ENCODE data around the gene RHOT1. TPM values are rescaled to one million over a fixed set of nuclear protein-coding genes. Genes with fewer than 3 reads are reported as not detected.

Gene RHOT1
- total RNA-seq, 1 experiment from 2014 or later: 24.4 TPM

DNA sequence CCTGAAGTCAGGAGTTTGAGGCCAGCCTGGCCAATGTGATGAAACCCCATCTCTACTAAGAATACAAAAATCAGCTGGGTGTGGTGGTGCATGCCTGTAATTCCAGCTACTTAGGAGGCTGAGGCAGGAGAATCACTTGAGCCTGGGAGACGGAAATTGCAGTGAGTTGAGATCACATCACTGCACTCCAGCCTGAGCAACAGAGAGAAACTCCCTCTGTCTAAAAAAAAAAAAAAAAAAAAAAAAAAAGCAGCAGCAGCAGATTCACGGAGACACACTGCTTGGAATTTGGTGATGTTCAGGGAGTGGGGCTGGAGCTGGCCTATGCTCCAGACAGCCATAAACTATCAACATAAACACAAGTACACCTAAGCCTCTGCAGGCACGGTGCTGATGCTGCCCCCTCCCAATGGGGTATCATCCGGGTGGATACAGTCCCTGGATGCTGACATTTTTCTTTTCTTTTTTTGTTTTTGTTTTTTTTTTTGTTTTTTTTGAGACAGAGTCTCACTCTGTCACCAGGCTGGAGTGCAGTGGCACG is 39.6 kb upstream of the RHOT1 start:
- H3K9ac ChIP-seq (ENCODE audit: extremely low read depth, insufficient read length, low read length): no peak overlapping the region
- Mint-ChIP-seq H3K36me3 (ENCODE audit: insufficient read depth in 1 of 3, low read depth in 3 of 3) (no peaks in the 10 kb centered on the region; a peak in 1 of 7 replicates), H3K4me1 (peaks cover 31 to 37% of the 10 kb centered on the region in 2 experiments), H3K27me3 (ENCODE audit: low read depth) (no peaks in the 10 kb centered on the region; the same call in 1 of the 2 replicates), H3K9me3 (no peaks in the 10 kb centered on the region), H3K4me3 (no peak overlapping the region), H3K27ac (no peak overlapping the region)
- H3K9me3 ChIP-seq (ENCODE audit: control insufficient read depth, low read depth, low read length): no peaks in the 10 kb centered on the region
- H4K8ac ChIP-seq (replicated peaks; ENCODE audit: insufficient read length, low read depth, low read length): no peak overlapping the region
- H3K79me2 ChIP-seq (ENCODE audit: insufficient read depth, low read length): no peaks in the 10 kb centered on the region
- H2AFZ ChIP-seq (ENCODE audit: low read length): no peak overlapping the region
- no peak overlapping the region for H2BK5ac ChIP-seq (ENCODE audit: insufficient read length, low read length)
- no peak overlapping the region for H4K5ac ChIP-seq (ENCODE audit: insufficient read length, low read depth, low read length)
- WGBS (ENCODE audit: extremely low coverage, insufficient read length, low lambda C conversion rate): no CpG with 5 or more reads among the region's 5 CpGs
- H2BK20ac ChIP-seq (ENCODE audit: low read depth, low read length, poor library complexity, severe bottlenecking): no peak overlapping the region
- no peaks in the 10 kb centered on the region for H4K20me1 ChIP-seq (ENCODE audit: control insufficient read depth, insufficient read depth, insufficient read length)
- TF ChIP-seq, protein P1, sequence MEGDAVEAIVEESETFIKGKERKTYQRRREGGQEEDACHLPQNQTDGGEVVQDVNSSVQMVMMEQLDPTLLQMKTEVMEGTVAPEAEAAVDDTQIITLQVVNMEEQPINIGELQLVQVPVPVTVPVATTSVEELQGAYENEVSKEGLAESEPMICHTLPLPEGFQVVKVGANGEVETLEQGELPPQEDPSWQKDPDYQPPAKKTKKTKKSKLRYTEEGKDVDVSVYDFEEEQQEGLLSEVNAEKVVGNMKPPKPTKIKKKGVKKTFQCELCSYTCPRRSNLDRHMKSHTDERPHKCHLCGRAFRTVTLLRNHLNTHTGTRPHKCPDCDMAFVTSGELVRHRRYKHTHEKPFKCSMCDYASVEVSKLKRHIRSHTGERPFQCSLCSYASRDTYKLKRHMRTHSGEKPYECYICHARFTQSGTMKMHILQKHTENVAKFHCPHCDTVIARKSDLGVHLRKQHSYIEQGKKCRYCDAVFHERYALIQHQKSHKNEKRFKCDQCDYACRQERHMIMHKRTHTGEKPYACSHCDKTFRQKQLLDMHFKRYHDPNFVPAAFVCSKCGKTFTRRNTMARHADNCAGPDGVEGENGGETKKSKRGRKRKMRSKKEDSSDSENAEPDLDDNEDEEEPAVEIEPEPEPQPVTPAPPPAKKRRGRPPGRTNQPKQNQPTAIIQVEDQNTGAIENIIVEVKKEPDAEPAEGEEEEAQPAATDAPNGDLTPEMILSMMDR (conservative IDR thresholded peaks at IDR 0.05): no peak
- H3K23me2 ChIP-seq (ENCODE audit: insufficient read length, low read depth, low read length, poor library complexity, severe bottlenecking): no peaks in the 10 kb centered on the region
- H3K56ac ChIP-seq (ENCODE audit: insufficient read length, low read depth, low read length): no peak overlapping the region
- no peak overlapping the region; the same call in 1 of the 2 replicates for H3K14ac ChIP-seq (ENCODE audit: insufficient read depth, low read length)
- H2BK12ac ChIP-seq (ENCODE audit: insufficient read length, low read depth, low read length): no peak overlapping the region
- H2BK15ac ChIP-seq (ENCODE audit: low read depth, low read length): no peak overlapping the region
- no peak overlapping the region for H2AK5ac ChIP-seq (ENCODE audit: insufficient read length, low read length)
- H3K18ac ChIP-seq (ENCODE audit: insufficient read length, low read depth, low read length): no peak overlapping the region
- H3K4me1 ChIP-seq (ENCODE audit: insufficient read depth, low read length): peaks cover 9% of the 10 kb centered on the region; the same call in 1 of the 2 replicates
- no peak overlapping the region for H3T11ph ChIP-seq (ENCODE audit: low read length)
- no peak overlapping the region for H3K4ac ChIP-seq (ENCODE audit: low read depth, low read length)
- H4K91ac ChIP-seq (ENCODE audit: insufficient read length, low read depth, low read length): no peak overlapping the region
- H3K27me3 ChIP-seq (ENCODE audit: insufficient read depth, low read length): no peaks in the 10 kb centered on the region
- H3K79me1 ChIP-seq (ENCODE audit: insufficient read depth, low read depth, low read length, poor library complexity, severe bottlenecking): no peaks in the 10 kb centered on the region
- no peak for DNase-seq
- H3K23ac ChIP-seq (ENCODE audit: insufficient read length, low read depth, low read length): no peak overlapping the region
- H3K27ac ChIP-seq (ENCODE audit: insufficient read length, low read depth, low read length): no peak overlapping the region
- H2BK120ac ChIP-seq (ENCODE audit: low read depth, low read length, poor library complexity, severe bottlenecking): no peak overlapping the region
- no peak overlapping the region for H3K4me2 ChIP-seq (ENCODE audit: insufficient read depth, insufficient read length, low read length)

All from H9 (cell line).